ENCODE results near the gene SCARB1. TPM values are rescaled to one million over a fixed set of nuclear protein-coding genes. Genes with fewer than 3 reads are reported as not detected.

Gene SCARB1
- total RNA-seq, 4 donors from 2014 or later, result 8.3 to 24.1 (median 13.0) TPM

DNA sequence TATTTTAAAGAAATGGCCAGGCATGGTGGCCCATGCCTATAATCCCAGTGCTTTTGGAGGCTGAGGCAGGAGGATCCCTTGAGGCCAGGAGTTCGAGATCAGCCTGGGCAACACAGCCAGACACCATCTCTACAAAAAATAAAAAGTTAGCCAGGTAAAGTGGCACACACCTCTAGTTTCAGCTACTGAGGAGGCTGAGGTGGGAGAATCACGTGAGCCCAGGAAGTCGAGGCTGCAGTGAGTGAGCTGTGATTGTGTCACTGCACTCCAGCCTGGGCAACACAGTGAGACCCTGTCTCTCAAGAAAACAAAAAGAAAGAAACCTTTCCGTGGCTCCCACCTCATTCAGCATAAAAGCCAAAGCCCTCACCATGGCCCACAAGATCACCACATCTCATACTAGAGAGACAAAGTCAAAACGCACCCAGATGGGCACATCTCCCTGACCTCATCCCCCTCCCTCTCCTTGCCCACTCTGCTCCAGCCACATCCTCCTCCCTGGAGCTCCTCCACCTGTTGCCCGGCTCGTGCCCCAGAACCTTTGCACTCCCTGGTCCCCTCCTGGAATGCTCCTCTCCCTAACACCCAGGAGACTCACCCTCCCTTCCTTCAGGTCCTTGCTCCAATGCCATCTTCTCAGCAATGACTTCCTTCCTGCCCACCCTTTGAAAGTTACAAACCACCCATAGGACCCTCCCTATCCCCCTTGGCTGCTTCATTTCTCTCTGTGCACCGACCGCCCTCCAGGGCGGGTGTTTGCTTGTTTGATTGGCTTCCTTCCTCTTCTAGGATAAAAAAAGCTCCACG, 4.8 kb upstream of the SCARB1 start:
- Histone ChIP-seq H3K9me3 (no peaks in the 10 kb centered on the region), H3K27me3 (no peaks in the 10 kb centered on the region), H3K36me3 (no peaks in the 10 kb centered on the region), H3K4me1 (peaks cover 4 to 9% (median 9%) of the 10 kb centered on the region in 4 donors), H3K4me3 (no peak overlapping the region), H3K27ac (replicated peaks in 1 of 4) (peak overlapping the region in 3 of 4 donors; percentile 46 to 53 (median 46))
- intact Hi-C loops (cut with DNase I), result no loop called here
- no peak for TF ChIP-seq EP300 (IDR thresholded peaks at IDR 0.05)
- no peak for TF ChIP-seq POLR2AphosphoS5 (IDR thresholded peaks at IDR 0.05)
- no peak for TF ChIP-seq POLR2A (IDR thresholded peaks at IDR 0.05; ENCODE audit: low read depth)
- TF ChIP-seq, protein P1, sequence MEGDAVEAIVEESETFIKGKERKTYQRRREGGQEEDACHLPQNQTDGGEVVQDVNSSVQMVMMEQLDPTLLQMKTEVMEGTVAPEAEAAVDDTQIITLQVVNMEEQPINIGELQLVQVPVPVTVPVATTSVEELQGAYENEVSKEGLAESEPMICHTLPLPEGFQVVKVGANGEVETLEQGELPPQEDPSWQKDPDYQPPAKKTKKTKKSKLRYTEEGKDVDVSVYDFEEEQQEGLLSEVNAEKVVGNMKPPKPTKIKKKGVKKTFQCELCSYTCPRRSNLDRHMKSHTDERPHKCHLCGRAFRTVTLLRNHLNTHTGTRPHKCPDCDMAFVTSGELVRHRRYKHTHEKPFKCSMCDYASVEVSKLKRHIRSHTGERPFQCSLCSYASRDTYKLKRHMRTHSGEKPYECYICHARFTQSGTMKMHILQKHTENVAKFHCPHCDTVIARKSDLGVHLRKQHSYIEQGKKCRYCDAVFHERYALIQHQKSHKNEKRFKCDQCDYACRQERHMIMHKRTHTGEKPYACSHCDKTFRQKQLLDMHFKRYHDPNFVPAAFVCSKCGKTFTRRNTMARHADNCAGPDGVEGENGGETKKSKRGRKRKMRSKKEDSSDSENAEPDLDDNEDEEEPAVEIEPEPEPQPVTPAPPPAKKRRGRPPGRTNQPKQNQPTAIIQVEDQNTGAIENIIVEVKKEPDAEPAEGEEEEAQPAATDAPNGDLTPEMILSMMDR (IDR thresholded peaks at IDR 0.05), result no peak
- WGBS, result 76% methylated on average over 11 of the region's 11 CpGs
- DNase-seq (ENCODE audit: extremely low spot score), result no peak

DNA sequence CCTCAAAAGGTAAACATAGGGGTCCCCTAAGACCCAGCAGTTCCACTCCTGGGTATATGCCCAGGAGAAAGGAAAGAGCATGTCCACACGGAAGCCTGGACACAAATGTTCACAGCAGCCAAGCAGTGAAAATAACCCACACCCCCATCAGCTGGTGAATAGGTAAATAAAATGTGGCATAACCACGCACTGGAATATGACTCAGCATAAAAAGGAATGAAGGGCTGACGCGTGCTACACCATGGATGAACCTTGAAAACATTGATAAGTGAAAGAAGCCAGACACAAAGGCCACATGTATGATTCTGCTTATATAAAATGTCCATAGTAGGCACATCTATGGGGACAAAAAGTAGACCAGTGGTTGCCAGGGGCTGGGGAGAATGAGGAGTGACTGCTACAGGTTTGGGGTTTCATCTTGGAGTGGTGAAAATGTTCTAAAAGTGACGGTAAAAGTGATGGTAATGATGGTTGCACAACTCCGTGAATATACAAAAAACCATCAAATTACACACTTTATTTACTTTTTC, 3.8 kb upstream of the SCARB1 start:
- DNase-seq (ENCODE audit: extremely low spot score), result no peak
- intact Hi-C loops (cut with DNase I), result no loop called here
- H3K4me1 ChIP-seq, result peaks cover 14 to 19% (median 19%) of the 10 kb centered on the region in 4 donors
- H3K4me3 ChIP-seq, result no peak overlapping the region
- H3K9me3 ChIP-seq, result no peaks in the 10 kb centered on the region
- 67% methylated on average over 6 of the region's 6 CpGs for WGBS
- no peaks in the 10 kb centered on the region for H3K27me3 ChIP-seq
- TF ChIP-seq POLR2A (IDR thresholded peaks at IDR 0.05; ENCODE audit: low read depth), result no peak
- TF ChIP-seq EP300 (IDR thresholded peaks at IDR 0.05), result no peak
- TF ChIP-seq, protein P1 (IDR thresholded peaks at IDR 0.05), result no peak
- TF ChIP-seq POLR2AphosphoS5 (IDR thresholded peaks at IDR 0.05), result no peak
- H3K36me3 ChIP-seq, result no peaks in the 10 kb centered on the region
- no peak overlapping the region for H3K27ac ChIP-seq (replicated peaks in 1 of 4)

DNA sequence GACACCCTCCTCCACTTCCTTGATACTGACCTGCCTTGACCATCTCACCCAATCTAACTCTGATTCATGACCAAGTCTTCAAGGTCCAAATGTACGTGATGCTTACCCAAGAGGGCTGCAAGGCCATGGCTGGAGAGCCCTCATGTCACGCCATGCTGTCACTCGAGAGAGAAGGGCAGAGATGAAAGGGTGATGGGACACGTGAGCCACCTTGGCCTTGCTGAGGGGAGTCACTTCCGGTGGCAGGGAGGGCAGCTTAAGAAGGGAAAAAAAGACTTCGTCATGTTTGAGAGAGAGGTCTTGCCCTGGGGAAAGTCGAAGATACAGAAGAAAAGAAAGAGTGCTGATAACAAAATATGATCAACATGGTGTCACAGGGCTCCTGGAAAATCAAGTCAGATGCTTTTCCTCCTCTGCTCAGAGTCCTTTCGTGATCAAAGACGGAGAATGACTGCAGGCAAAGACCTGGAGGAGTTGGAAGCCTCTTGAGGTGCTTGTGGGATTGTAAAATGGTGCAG, 3.3 kb upstream of the SCARB1 start:
- no peaks in the 10 kb centered on the region for H3K9me3 ChIP-seq
- H3K4me3 ChIP-seq, result no peak overlapping the region
- no peak overlapping the region for H3K27ac ChIP-seq (replicated peaks in 1 of 4)
- intact Hi-C loops (cut with DNase I), result no loop called here
- no peaks in the 10 kb centered on the region for H3K27me3 ChIP-seq
- H3K4me1 ChIP-seq, result peaks cover 15 to 25% (median 24%) of the 10 kb centered on the region in 4 donors
- TF ChIP-seq POLR2A (IDR thresholded peaks at IDR 0.05; ENCODE audit: low read depth), result no peak
- no peak for TF ChIP-seq EP300 (IDR thresholded peaks at IDR 0.05)
- TF ChIP-seq, protein P1 (IDR thresholded peaks at IDR 0.05), result no peak
- no peak for TF ChIP-seq POLR2AphosphoS5 (IDR thresholded peaks at IDR 0.05)
- DNase-seq (ENCODE audit: extremely low spot score), result no peak
- 86% methylated on average over 9 of the region's 9 CpGs for WGBS
- H3K36me3 ChIP-seq, result no peaks in the 10 kb centered on the region

DNA sequence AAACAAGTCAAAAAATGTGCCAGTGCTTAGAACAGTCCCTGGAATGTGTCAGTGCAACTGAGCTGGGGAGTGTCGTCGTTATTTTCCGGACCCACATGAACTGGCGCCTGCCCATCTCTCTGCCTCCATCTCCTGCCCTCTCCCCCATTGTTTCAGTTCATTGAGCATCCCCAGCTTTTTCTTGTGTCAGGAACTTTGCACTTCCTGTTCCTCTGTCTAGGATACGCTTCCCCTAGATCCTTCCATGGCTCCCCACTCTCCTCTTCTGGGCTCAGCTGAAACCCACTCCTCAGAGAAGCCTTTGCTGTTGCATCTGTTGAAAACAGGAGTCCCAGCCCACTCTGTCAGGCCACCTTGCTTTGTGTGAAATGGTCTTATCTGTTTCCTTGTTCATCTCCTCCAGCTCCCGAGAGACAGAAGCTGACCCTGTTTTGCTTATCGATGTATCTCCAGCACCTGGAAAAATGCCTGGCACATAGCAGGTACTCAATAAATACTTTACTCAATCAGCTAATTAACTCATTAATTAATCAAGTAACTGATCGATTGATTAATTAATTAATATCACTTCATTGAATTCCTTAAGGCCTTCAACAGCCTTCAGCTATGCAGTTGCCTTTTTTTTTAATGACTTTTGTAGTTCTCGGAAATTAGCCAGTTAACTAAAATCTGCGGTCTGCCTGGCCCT, 2.7 kb upstream of the SCARB1 start:
- Histone ChIP-seq H3K4me3 (no peak overlapping the region), H3K27me3 (no peaks in the 10 kb centered on the region), H3K27ac (replicated peaks in 1 of 4) (no peak overlapping the region), H3K36me3 (no peaks in the 10 kb centered on the region), H3K4me1 (peaks cover 15 to 30% (median 25%) of the 10 kb centered on the region in 4 donors), H3K9me3 (no peaks in the 10 kb centered on the region)
- 90% methylated on average over 10 of the region's 10 CpGs for WGBS
- no peak for DNase-seq (ENCODE audit: extremely low spot score)
- intact Hi-C loops (cut with DNase I), result no loop called here
- TF ChIP-seq POLR2A (IDR thresholded peaks at IDR 0.05; ENCODE audit: low read depth), result no peak
- no peak for TF ChIP-seq EP300 (IDR thresholded peaks at IDR 0.05)
- TF ChIP-seq, protein P1 (IDR thresholded peaks at IDR 0.05), result no peak
- TF ChIP-seq POLR2AphosphoS5 (IDR thresholded peaks at IDR 0.05), result no peak

Data from esophagus muscularis mucosa (tissue), 4 donors.